Activated CD4-positive, alpha-beta T cell treated with anti-CD3 and anti-CD28 coated beads, Interleukin-2, amount 50 U/mL, for 4 hours (primary cell): ENCODE measurements around the gene RPS27L.

Experiments used
- DNase-seq, 2 experiments: peaks; one replicate each; pipeline ENCODE4 v3.0.0-alpha.2; 2020

Gene RPS27L

DNA sequence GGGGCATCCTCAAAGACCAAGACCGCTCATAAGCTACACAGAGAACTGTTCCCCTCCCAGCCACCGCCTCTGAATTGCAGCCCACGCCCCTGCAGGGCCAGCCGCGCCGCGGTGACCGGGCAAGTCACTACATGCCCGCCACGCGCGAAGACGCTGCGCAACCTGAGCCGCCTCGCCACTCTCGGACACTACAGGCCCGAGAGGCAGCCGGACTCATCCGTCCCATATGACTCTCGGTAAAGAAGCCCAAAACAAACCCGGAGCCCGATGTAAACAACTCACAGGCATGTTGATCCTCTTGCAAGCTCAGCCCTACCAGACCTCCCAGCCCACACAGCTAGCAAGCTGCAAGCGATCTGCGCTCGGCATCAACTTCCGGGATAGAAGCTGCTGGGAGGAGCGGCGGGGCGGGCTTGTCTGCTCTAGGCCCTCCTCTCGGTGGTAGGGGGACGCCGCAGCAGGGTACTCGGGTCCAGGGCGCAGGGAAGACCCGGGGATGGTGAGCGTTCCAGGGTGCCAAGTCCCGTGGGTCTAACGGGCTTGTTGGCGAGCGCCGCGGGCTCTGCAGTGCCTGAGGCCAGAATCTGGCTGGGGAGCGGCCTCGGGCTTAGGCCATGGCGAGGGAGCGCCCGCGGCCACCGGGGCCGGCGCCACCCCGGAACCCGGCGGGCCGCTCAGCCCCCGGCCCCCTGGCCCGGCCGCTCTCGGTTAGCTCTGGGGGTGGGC, at the start of gene RPS27L:
Gene RPS27L, minus strand, starts transcription at position 360 of the 726 bp plus-strand sequence. Its CDS starts 72 bp downstream, at position 288.
- peak; percentile 82 to 87 for DNase-seq

DNA sequence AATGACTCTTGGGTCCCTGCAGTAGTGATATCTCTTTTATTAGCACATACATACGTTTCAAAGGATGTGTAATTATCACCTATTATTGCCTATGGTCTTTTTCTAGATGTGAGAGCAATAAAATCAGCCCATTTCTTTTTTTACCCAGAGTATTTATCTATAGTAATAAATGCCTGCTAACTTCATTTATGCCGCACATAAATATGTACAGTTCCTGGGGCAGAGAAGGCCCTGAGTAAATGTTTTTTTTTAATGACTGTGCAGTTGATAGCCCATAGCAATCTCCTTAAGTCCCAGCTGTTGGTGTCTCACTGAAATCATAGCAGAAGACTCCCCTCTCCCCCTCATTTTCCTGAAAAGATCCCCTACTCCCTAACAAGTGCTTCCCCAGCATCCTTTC, 48.8 kb upstream of the RPS27L start:
- no peak for DNase-seq

DNA sequence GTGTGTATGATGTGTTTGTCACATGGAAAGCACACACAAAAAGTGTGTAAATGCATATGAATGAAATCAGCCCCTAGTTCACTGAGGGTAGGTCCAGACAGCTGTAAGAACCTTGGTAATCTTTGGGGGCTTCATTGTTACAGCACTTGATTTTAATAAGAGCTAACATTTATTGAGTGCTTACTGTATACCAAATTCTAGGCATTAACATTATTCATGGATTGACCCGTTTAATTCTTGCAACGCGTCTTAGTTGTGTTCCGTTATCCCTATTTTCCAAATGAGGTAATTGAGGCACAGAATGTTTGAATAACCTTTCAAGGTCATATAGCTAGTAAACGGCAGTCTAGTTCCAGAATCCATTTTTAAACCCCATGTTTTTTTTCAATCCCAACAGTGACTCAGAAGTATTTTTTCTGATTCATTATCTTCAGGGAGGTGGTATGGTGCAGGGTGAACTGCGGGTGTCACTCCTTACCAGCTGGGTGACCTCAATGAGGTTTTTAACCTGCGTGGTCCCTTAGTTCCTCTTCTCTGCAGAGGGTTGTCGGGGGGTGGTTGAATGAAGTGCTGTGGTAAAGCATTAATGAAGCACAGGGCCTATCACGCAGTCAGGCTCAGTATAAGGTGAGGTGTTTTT, 46.3 kb upstream of the RPS27L start:
- DNase-seq = peak in 1 of 2 experiments; percentile 20

DNA sequence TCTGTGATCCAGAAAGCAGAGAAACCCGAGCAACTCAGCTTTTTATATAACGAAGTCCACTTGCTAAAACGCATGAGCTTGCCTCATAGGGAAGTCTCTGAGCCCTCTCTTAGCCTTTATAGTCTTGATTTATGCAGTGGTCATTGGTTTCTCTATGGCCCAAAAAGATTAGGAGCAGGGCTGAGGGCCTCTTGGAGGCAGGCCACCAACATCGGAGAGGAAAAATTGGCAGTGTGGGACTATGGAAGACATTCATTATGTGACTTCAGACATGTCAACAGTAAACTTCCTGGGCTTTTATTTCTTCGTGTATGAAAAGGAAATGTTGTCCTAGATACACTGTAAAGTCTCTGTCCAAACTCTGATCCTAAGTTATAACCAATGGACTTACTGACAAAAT, 45.6 kb upstream of the RPS27L start:
- no peak for DNase-seq

DNA sequence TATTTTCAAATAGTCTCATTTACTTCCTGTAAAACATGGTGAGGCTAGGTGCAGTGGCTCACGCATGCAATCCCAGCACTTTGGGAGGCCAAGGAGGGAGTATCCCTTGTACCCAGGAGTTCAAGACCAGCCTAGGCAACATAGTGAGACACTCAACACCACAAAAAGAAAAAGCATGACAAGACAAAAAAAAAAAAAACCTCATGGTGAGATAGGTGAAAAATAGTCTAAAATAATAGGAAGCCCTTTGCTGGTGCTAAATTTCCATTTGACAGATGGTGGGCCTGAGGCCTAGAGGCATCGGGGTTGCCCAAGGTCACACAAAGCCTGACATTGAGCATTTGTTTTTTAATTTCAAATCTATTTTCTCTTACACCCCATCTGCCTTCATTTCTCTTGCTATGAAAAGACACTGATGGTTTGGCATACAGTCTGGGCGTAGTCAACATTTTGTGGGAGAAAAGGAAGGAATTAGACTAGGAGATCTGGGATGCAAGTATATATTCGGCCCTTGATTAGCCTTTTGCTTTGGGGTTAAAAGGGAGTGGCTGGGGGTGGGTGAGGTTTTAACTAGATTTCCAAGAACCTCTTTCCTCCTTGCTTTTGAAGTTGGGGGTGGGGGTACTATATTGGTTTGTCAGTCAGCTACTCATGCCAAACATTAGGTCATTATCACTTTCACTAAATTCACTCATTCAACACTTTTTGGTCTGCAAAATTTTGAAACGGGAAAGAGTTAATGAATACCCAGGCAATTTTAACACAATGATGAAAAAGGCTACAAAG, 43.4 kb upstream of the RPS27L start:
- DNase-seq = no peak

DNA sequence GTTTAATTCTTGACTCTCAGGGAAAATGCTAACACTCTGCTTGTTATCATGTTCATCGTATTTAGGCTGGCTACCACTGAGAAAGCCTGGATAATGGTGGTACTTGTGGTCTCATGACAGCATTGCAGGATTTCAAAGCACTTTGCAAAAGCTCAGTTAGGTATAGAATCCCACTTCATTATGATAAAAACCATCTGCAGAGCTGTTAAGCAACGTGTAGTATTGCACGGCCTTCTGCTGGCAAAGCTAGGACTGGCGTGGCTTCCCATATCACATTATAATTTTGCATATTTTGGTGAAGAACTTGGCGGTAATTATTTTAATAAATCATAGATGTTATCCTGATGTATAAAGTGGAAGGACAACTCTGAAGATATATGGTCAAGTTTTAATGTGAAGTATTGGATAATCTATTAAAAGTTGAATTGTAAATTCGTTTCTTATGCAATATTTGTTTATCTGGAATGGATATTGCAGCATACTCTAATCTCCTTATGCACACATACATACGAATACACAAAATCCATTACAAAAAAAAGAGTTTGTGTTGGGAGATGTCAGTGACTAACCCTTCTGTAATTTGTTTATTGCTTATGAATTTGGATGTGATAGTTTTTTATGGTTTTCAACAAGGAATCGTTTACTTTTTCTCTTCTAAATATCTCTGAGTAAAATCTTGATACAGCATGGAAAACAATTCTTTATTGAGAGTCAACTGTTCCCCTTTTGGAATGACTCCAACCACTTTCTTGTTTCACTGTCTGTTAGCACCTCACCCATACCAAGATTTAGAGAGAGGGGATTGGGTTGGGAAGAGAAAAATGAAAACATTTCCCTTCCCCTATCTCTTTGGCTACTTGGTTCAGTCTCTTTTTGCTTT, 41.3 kb upstream of the RPS27L start:
- no peak for DNase-seq

DNA sequence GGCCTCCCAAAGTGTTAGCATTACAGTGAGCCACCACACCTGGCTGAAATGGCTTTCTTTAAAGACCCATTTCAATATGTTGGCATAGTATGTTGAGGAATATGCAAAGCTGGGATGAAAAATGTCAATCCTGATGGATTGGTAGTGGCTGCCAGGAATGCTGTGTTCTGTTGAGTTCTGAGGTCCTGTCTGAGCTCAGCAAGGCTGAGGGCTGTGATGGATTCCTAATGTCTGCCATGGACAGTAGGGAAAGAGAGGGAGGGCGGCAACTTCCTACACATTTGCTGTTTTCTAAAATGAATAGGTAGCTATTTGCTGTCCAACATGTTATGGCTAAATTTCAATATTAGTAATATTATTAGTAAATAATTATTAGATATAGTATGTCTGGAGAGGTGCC, 40.3 kb upstream of the RPS27L start:
- no peak for DNase-seq

DNA sequence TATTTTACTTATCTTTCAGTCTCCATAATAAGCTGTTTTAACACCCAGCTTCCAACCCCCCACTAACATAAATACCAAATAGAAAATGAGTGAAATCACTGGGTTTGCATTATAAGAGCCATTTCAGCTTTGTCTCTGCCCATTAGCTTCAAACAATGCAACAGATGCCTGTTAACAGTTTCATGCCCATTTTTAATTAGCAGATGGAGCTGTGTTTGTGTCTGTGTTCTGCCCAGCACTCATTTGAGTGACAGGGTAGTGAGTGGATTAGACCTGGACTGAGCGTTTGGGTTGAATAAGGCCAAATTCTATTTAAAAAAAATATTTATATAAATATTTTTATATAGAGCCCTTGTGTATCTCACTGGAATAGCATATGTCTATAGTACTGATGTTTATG, 39.6 kb upstream of the RPS27L start:
- DNase-seq = no peak

DNA sequence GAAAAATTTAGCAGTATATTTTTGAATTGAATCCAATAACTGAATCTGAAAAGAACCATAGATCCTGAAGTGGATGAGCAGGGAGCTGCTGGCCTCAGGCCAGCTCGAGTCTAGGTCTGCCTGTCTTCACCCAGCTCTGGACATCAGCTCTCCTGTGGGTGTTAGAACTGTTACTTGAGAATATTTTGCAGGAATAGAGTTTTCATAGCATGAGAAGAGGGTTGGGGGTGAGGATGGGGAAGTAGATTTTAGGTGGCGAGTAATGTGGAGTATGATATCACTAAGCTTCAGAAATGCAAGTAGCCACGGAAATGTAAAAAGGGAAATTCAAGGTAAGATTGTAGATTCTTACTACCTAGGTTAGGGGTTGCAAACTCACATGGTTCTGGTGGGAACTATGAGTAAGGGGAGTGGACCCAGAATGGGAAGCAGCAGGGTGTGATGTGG, 38.3 kb upstream of the RPS27L start:
- DNase-seq = no peak

DNA sequence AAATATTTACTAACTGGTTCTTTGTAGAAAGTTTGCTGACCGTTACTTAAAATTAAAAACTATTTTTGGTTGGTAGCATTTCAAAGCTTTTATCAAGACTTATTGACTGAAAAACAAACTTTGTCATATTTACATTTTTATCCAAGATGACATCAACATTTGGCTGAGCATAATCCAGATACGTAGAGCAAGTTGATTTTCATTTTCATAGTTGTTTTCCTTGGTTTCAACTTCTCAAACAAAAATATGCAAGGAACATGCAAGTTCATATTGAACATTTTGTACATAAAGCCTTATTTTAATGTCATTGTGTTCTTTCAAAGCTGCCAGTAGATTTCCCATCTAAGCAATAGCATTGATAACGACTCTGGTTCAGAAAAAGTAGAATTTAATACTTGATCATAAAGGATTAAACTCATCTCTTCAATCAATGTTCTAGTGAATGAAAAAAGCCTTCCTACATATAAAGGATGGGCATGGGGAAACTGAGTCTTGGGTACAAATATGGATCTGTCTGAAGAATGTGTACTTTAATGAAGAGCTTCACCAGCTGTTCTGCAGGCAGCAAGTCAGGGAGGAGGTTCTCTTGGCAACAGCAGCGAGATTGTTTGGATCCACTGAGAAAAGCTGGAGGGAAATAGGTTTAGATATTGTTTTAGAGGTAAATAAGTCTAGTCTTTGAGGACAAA, 37.7 kb upstream of the RPS27L start:
- no peak for DNase-seq

DNA sequence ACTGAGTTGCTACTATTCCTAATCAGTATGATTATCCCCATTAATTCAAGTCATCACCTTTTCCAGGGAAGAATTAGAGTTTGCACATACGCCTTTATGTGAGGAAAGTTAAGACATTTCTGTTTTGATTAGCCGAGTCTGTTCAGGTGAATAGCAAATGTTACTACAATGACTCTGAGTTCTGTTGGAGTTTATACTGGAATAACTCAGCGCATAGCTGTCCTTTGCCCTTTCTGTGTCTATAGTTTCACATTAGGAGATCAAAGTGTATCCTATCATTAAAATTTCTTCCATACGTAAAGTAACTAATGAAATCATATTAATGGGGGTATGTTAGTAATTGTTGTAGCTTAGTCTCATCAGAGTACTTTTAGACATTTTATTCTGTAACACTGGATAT, 37.0 kb upstream of the RPS27L start:
- no peak for DNase-seq

DNA sequence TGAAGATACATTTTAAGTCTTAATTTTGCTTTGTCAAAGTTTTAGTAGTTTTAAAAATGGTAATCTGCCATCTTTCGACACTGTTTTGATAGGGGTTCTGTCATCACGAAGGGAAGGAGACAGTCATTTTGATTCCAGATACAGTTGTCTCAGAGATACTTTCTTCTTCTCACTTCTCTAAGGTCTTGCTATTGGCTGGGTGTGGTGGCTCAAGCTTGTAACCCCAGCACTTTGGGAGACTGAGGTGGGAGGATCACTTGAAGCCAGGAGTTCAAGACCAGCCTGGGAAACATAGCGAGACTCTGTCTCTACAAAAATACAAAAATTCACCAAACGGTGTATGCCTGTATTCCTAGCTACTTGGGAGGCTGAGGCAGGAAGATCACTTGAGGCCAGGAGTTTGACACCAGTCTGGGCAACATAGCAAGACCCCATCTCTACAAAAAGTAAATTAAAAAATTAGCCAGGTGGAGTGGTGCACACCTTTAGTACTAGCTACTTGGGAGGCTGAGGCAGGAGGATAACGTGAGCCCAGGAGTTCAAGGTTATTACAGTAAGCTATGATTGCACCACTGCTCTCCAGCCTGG, 35.4 kb upstream of the RPS27L start:
- DNase-seq = no peak

DNA sequence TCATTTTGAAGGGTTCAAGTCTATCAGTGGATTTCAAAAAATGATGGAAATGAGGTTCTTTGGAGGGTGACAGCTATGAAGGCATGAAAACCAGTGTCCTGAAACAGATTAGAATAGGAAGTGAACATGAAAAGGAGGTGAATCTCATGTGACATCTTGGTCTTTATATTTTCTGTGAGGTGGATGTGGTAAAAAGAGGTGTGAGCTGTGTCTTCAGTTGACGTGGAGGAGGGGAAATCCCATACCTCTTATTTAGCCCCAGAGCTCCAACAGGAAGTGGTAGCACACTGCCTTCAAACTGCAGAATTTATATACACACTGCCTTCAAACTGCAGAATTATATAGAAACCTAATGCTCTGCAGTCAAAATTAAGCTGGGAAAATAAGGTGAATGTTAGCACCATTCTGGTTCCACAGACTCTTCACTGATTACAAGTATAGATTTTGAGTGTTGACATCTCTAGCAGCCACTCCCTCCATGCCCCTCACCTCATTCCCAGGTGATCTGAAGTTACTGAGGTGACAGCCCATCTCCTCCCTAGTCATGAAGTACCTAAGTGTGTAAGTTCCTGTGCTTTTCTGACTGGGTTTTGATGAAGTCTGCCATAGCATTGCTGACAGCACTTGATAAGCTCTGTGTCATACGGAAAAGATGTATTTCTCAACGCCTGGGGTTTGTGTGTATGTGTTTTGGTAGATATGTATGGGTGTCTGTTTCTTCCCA, 34.8 kb upstream of the RPS27L start:
- DNase-seq = peak in 1 of 2 experiments; percentile 33

DNA sequence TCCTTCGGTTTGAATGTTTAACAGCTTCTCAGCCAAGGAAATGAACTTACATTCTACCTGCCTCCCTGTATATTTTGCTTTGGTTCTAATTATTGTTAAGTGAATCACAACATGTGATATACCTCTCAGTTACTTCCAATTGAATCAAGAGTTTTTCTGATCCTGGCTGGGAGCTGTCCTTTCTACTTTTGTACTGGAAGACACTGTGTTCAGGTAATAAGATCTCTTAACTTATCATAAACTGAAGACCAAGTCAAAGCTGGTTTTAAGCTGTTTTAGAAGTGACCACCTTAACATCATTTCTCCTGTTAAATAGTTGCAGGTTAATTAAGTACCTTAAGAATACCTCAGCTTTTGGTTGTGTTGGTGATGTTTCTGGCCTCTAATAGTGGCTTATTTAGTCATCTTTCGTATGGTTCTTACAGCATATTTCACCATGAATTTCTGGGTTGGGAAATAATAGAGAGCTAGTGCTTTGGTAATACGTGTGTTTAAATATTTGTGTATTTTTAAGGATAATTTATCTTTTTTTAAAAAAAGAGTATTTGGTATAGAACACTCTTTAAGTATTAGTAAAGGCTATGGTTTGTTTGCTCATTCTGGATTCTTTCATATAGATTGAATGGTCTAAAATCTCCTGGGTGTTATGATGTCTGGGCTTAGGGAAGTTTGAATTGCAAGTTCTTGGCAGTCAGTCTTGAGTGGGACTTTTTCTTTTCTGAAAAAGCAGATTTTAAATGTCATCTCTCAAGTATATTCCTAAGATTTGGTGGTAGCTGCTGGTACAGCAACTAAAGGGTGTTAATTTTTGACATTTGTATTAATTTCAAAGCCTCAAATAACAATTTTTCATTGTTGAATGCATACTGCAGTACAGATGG, 33.7 kb upstream of the RPS27L start:
- no peak for DNase-seq

DNA sequence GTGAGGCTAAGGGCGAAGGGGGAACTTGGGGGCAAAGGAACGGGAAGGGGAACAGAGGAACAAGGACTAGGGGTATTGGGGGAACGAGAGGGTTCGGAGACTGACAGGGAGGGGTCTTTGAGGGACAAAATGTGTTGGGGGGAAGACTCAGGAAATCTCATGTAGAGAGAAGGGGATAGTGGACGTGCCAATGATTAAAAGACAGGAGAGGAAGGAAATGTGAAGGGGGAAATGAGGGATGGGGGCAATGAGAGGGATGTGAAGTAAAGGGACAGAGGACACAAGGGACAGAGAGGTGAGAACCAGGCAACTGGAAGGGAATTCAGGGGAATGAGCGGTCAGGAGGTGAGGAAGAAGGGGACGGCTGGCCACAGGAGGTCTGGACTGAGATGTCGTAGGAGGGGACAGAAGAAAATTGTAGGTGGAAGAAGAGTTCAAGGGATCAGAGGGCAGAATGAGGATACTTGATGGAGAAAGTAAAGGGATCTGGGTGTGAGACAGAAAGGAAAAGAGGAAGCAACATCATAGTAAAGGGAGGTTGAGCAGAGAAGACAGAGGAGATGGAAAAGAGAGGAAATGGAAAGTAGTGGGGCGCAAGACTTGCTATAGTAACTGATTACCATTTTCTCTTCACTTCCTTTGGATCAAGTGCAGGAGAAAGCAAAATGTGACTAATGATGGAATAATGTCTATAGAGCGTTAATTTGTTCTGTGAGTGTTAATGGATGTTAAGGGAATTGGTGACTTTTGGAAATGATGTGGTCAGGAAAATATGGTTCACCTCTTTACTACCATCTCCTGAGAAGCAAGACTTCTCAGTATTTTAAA, 32.9 kb upstream of the RPS27L start:
- DNase-seq = no peak

DNA sequence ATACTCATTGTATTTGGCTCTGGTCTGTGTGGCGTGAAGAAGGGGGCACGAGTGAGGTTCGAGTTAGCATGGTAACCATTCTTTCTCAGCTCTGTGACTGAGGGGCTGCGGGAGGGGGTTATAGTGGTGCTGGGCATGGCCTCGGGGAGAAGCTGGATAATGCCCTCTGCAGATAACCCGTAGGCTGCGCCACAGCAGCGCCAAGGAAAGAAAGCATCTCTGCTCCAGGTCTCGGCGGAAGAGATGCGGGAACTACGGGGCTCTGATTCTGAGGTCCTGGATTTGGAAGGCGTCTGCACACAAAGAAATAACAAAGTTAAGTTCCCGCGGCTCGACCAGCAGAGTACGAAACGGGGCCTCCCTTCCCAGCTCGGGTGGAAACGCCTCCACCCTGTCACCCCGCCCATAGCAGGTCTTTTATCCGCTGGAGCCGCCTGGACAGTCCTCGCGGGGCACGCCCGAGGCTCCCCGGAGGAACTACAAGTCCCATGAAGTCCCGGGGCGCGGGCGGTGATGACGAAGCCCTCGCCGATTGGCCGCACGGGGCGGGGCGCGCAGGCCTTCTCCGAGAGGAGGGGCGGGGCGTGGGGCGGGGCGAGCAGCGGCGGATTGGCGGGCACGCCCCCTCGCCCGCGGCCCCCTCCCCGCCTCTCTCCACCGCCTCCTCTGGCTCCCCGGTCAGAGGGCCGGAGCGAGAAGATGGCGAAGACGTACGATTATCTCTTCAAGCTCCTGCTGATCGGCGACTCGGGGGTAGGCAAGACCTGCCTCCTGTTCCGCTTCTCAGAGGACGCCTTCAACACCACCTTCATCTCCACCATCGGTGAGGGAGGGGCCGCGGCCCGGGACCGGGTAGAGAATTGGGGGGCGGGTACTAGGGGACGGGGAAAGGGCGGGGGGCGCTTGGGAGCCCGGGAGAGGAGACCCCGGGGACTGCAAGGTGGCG, 31.9 kb upstream of the RPS27L start, which contains the start of gene RAB8B:
Gene RAB8B, plus strand, starts transcription at position 681 of the 946 bp plus-strand sequence. Its CDS starts 19 bp downstream, at position 700.
- DNase-seq = peak; percentile 98

DNA sequence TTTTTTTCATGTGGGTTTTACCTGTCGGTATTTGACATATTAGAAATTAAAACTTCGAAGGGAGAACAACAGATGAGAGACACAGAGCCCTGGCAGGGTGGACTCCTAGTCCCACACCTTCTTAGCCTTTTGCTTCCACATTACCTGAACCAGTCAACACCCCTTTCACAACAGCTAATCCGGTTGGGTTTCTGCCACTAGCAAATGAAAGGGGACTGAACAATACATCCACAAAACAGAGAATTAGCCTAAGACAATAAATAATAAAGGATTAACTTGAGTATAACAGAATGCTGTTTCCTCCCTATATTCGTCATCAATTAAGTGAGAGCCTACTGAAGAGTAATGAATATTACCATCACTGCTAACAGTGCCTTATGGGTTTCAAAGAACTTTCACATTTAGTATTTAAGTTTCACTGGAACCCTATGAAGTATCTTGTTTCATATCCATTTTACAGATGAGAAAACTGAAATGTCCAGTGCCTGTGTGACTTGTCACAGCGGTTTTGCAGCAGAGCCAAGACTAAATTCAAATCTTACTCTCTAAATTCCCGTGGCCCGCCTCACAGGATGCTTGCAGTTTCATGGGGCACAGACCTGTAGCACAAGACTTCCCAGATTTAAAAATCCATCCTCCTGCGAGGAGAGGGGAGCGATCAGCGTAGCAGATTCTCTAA, 31.1 kb upstream of the RPS27L start:
- DNase-seq = no peak
